Progenitor cell of endocrine pancreas (in vitro differentiated cells): Measurements from ENCODE around the gene PGA3. TPM values are rescaled to one million over a fixed set of nuclear protein-coding genes. Genes with fewer than 3 reads are reported as not detected.
"Not testable (repeated sequence)": the region's sequence is repeated elsewhere in the genome, so short reads cannot be mapped to it uniquely, and the experiment has no call there.

Source experiments
- DNase-seq: peaks from one replicate; pipeline ENCODE4 v3.0.0; 2021; ENCODE audit warnings: low spot score; ENCODE audit not compliant: unreplicated experiment
- H3K27ac Mint-ChIP-seq: 2 replicates; pipeline ENCODE4 v1.8.0; 2021; ENCODE audit warnings: mild to moderate bottlenecking, moderate library complexity, mixed read lengths
- H3K27me3 Mint-ChIP-seq: 2 replicates; pipeline ENCODE4 v1.8.0; 2021; ENCODE audit warnings: mixed read lengths
- H3K36me3 Mint-ChIP-seq: 2 replicates; pipeline ENCODE4 v1.8.0; 2022; ENCODE audit warnings: mixed read lengths; ENCODE audit not compliant: insufficient read depth
- H3K4me1 Mint-ChIP-seq: 2 replicates; pipeline ENCODE4 v1.8.0; 2021; ENCODE audit warnings: low read depth, mixed read lengths
- H3K4me3 Mint-ChIP-seq: 2 replicates; pipeline ENCODE4 v1.8.0; 2021; ENCODE audit warnings: low read depth, mild to moderate bottlenecking, moderate library complexity, mixed read lengths
- H3K9me3 Mint-ChIP-seq: 2 replicates; pipeline ENCODE4 v1.8.0; 2021; ENCODE audit warnings: low read depth, mixed read lengths
- total RNA-seq: library from RNA; stranded (reverse); gene quantifications from 2 replicates; pipeline ENCODE4 v1.2.1, GENCODE V29; 2021
- TF ChIP-seq, protein P1 (sequence below): fragments of 200-600 bp; sonication (generic); IDR thresholded peaks from one replicate; pipeline ENCODE4 v1.5.0; 2021; ENCODE audit warnings: antibody characterized with exemption, mild to moderate bottlenecking; ENCODE audit not compliant: unreplicated experiment

PGA3 gene
- total RNA-seq, 1 donor from 2014 or later: not detected

DNA sequence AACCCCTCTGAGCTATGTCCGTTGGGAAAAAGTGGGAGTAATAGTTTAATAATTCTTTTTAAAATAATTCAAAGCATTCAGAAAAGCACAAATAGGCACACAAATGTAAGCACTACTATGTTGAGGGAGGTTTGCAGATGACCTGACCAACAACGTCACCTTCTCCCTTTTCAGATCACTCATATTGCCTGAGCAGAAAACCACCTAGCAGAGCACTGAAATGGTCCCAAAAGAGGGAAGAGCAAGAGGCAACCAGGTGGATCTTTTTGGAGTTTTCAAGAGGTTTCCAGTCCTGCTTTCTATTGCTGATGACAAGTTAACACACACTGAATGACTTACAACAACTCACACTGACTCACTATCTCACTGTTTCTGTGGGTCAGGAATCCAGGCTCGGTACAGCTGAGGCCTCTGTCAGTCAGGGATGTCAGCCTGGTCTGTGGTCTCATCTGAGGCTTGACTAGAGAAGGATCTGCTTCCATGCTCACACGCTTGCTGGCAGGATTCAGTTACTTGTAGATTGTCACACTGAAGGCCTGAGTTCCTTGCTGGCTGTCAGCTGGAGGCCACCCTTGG lies 4.3 kb upstream of the PGA3 start:
- no peak overlapping the region for H3K4me3 Mint-ChIP-seq
- H3K27ac Mint-ChIP-seq: no peak overlapping the region
- H3K36me3 Mint-ChIP-seq: no peaks in the 10 kb centered on the region
- peaks cover 19% of the 10 kb centered on the region for H3K27me3 Mint-ChIP-seq
- TF ChIP-seq, protein P1, sequence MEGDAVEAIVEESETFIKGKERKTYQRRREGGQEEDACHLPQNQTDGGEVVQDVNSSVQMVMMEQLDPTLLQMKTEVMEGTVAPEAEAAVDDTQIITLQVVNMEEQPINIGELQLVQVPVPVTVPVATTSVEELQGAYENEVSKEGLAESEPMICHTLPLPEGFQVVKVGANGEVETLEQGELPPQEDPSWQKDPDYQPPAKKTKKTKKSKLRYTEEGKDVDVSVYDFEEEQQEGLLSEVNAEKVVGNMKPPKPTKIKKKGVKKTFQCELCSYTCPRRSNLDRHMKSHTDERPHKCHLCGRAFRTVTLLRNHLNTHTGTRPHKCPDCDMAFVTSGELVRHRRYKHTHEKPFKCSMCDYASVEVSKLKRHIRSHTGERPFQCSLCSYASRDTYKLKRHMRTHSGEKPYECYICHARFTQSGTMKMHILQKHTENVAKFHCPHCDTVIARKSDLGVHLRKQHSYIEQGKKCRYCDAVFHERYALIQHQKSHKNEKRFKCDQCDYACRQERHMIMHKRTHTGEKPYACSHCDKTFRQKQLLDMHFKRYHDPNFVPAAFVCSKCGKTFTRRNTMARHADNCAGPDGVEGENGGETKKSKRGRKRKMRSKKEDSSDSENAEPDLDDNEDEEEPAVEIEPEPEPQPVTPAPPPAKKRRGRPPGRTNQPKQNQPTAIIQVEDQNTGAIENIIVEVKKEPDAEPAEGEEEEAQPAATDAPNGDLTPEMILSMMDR: no peak
- peaks cover 8% of the 10 kb centered on the region for H3K4me1 Mint-ChIP-seq
- no peak for DNase-seq
- peaks cover 4% of the 10 kb centered on the region for H3K9me3 Mint-ChIP-seq

DNA sequence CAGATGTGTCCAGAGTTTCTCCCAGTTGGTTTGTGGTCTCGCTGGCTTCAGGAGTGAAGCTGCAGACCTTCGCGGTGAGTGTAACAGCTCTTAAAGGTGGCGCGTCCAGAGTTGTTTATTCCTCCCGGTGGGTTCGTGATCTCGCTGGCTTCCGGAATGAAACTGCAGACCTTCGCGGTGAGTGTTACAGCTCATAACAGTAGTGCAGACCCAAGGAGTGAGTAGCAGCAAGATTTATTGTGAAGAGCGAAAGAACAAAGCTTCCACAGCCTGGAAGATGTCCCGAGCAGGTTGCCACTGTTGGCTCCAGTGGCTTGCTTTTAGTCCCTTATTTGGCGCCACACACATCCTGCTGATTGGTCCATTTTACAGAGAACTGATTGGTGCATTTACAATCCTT lies 1.8 kb upstream of the PGA3 start:
- Mint-ChIP-seq H3K36me3 (no peaks in the 10 kb centered on the region), H3K4me1 (peaks cover 4% of the 10 kb centered on the region), H3K27me3 (peaks cover 22% of the 10 kb centered on the region), H3K9me3 (peaks cover 4% of the 10 kb centered on the region), H3K27ac (no peak overlapping the region), H3K4me3 (no peak overlapping the region)
- TF ChIP-seq, protein P1: no peak
- no peak for DNase-seq

DNA sequence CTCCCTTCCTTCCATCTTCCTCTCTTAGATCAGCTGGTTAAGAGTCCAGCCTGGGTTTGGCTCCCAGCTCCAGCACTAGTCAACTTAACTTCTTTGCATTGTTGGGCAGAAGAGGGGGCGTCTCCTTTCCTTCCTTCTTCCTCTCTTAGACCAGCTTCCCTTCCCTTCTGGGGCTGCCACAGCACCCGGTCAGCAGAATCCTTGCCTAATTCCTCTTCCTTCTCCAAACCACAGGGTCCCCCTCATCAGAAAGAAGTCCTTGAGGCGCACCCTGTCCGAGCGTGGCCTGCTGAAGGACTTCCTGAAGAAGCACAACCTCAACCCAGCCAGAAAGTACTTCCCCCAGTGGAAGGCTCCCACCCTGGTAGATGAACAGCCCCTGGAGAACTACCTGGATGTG lies 558 bp downstream of the PGA3 start:
- not testable (repeated sequence) for H3K4me1 Mint-ChIP-seq, H3K27ac Mint-ChIP-seq, H3K4me3 Mint-ChIP-seq, H3K9me3 Mint-ChIP-seq, H3K36me3 Mint-ChIP-seq, DNase-seq
- H3K27me3 Mint-ChIP-seq: peaks cover 22% of the 10 kb centered on the region

DNA sequence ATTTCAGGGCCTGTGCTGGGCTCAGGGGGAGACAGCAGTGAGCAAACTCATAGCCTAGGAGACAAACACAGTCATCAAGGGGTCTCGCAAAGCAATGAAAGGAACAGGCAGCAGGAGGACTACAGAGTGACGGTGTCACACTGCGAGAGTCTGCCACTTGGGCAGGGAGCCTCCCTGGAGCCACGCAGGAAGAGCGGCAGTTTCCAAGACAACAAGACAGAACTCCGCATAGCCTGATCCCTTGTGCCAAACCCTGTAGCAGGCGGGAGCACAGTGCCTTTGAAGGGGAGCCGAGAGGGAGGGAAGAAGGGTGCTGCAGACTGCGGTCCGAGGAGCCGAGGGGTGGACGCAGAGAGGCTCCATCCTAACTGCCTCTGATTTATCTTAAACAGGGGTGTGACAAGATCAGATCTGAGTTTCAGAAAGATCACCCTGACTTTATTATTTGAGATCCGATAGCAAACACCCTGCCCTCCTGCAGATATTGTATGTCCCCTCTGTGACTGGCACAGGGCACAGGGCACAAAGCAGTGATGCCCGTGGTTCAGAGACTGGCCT lies 1.3 kb downstream of the PGA3 start:
- H3K36me3 Mint-ChIP-seq: not testable (repeated sequence)

DNA sequence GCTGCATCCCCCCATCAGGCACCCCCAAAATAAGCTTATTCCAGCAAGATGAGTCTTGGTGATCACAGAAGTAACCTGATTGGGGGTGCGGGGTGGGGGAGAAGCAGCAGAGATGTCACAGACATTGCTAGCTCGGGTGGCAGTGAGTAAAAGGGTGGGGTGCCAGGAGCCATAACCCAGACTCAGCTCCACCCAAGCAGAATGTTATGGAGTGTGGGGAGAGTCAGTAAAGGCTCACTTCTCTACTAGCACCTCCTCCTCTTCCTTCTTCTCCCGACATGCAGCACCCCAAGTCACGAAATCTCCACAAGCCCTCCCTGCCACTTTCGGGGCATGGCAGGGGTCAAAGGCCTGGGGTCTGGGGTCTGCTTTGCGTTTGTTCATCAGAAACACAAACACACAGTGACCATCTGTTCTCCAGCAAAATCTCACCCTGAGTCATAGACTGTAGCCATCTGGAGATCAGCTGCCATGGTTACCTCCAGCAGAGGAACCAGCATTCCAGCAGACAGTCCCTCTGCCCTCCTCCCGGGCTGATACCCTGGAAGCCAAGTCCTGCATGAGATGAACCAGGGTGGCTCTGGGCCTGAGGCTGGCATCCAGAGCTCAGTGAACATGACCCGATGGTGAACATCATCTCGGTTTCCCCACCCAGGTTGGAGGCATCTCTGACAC lies 4.5 kb downstream of the PGA3 start:
- not testable (repeated sequence) for DNase-seq, H3K9me3 Mint-ChIP-seq, H3K27ac Mint-ChIP-seq, H3K4me3 Mint-ChIP-seq, H3K4me1 Mint-ChIP-seq, H3K36me3 Mint-ChIP-seq
- peaks cover 19% of the 10 kb centered on the region for H3K27me3 Mint-ChIP-seq

More for the DNA sequence above, 1.3 kb downstream of the PGA3 start:
- H3K27ac Mint-ChIP-seq, H3K4me1 Mint-ChIP-seq, DNase-seq, H3K9me3 Mint-ChIP-seq, H3K4me3 Mint-ChIP-seq: not testable (repeated sequence)
- peaks cover 22% of the 10 kb centered on the region for H3K27me3 Mint-ChIP-seq

DNA sequence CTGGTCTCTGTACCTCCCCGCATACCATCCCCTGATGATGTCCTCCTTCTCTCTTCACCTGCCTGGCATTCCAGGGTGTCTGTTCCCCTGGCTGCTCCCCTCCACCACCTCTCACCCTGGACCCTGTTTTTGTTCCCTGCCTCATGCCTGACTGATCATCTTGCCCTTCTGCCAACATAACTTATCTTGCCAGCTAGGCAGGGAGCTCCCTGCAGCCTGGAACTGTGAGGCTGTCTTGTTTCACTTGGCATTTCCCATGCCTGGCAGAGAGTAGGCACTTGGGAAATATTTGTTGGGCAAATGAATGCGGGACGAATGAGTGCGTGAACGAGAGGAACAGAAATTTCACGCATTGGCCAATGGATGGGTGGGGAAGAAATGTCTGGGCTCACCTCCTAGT lies 7.3 kb downstream of the PGA3 start:
- H3K9me3 Mint-ChIP-seq, H3K4me3 Mint-ChIP-seq, H3K27ac Mint-ChIP-seq, H3K4me1 Mint-ChIP-seq, H3K27me3 Mint-ChIP-seq, DNase-seq, H3K36me3 Mint-ChIP-seq: not testable (repeated sequence)

DNA sequence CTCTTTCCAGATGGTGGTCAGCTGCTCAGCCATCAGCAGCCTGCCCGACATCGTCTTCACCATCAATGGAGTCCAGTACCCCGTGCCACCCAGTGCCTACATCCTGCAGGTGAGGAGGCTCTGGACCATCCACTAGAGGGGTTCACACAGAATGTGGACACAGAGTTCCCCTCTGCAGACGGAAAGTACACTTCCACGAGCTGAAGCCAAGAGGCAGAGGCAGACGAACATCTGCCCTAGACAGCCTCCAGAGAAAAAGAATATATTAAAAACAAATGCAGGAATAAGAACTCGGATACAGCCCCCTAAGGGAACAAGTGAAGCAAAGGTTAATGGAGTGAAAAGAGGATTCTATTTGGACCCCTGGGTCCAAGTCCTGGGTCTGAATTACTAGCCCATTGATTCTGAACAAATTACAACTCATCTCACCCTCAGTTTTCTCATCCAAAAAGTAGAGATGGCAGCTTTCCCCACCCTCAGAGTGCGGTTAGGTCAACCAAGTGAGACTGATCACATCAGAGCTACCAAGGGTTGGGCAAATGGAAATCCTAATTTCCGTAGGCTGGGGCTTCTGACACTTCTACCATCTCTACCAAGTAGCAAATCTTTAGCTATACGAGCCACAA lies 8.1 kb downstream of the PGA3 start:
- DNase-seq, H3K4me3 Mint-ChIP-seq, H3K27ac Mint-ChIP-seq, H3K36me3 Mint-ChIP-seq, H3K9me3 Mint-ChIP-seq, H3K27me3 Mint-ChIP-seq, H3K4me1 Mint-ChIP-seq: not testable (repeated sequence)

DNA sequence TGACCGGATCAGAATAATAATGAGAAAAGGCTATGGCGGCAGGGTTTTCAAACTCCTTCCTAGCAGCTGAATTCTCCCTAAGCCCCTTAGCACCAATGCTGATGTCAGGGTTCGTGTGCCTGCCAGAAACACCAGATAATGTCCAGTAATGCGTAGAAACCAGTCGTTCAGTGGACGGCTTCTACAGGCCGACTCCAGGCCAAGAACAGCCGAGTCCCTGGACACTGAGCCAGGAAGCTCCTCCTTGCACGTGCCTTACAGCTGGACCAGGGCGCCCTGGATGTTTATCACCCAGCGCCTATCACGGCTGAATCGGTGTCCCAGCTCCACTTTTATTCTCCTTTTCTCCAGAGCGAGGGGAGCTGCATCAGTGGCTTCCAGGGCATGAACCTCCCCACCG lies 8.9 kb downstream of the PGA3 start:
- H3K36me3 Mint-ChIP-seq, H3K4me3 Mint-ChIP-seq, DNase-seq, H3K27me3 Mint-ChIP-seq, H3K4me1 Mint-ChIP-seq, H3K9me3 Mint-ChIP-seq, H3K27ac Mint-ChIP-seq: not testable (repeated sequence)

DNA sequence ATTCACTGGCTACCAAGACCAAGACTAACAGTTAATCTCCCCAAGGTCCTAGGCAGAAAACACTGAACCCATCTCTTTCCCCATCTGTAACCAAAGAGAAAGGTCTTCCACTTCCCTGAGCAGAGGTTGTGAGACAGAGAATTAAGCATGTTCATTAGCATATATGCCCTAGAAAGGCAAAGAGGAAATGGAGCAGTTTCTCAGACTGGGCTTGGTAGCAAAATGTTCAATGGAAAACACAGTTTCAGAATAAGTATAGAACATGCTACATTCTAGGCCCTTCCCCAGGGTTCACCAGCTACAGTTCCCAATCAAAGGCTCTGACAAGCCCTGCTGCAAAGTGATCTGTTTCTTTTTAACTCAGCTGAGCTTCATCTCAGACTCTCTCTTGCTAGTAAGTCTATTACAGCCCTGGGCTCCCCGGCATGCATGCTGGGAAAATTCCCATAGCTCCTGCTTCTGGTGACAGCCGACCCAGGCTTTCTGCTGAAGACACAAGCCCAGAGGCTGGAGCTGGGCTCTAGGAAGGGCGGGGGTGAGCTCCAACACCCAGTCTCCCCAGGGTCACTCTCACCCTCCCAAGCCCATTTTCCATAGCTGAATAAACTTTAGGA lies 10.5 kb downstream of the PGA3 start:
- DNase-seq, H3K36me3 Mint-ChIP-seq, H3K4me3 Mint-ChIP-seq, H3K9me3 Mint-ChIP-seq, H3K27ac Mint-ChIP-seq, H3K27me3 Mint-ChIP-seq, H3K4me1 Mint-ChIP-seq: not testable (repeated sequence)

DNA sequence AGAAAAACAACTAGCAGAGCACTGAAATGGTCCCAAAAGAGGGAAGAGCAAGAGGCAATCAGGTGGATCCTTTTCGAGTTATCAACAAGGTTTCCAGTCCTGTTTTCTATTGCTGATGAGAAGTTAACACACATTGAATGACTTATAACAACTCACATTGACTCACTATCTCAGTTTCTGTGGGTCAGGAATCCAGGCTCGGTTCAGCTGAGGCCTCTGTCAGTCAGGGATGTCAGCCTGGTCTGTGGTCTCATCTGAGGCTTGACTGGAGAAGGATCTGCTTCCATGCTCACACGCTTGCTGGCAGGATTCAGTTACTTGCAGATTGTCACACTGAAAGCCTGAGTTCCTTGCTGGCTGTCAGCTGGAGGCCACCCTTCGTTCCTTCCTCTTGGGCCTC lies 15.0 kb downstream of the PGA3 start:
- not testable (repeated sequence) for H3K27me3 Mint-ChIP-seq, H3K36me3 Mint-ChIP-seq, H3K4me3 Mint-ChIP-seq, H3K9me3 Mint-ChIP-seq, DNase-seq, H3K27ac Mint-ChIP-seq, H3K4me1 Mint-ChIP-seq

DNA sequence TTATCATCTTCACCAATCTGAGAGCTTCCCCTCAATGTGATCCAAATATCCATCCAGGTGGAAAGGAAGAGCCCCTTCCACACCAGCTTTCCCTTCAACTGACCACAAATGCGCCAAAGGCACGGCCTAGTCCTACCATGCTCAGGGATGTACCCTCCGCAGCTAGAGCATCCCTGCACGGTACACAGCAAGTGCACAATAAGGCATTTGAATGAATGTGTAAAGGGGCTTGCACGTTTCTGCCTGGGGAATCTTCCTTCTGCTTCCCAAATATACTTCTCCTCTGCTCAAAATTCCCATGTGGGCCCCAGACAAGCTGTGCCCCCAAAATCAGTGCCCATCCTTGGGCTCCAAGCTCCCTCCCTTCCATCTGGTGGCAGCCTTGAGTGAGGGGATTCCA lies 15.7 kb downstream of the PGA3 start:
- DNase-seq, H3K4me3 Mint-ChIP-seq, H3K4me1 Mint-ChIP-seq, H3K36me3 Mint-ChIP-seq, H3K27ac Mint-ChIP-seq, H3K9me3 Mint-ChIP-seq, H3K27me3 Mint-ChIP-seq: not testable (repeated sequence)
